Bronchial epithelial cell (primary cell): ENCODE measurements around the gene CSNK1G3. TPM values are rescaled to one million over a fixed set of nuclear protein-coding genes. Genes with fewer than 3 reads are reported as not detected.

Experiments used
- DNase-seq: peaks from one replicate; pipeline ENCODE4 v3.0.0-alpha.2; 2010; ENCODE audit warnings: low read depth
- FAIRE-seq: peaks from 2 replicates; lab custom pipeline; 2011; peaks lifted over from hg19 to GRCh38; lab: Jason Lieb, UNC
- H3K27me3 ChIP-seq: 2 replicates; pipeline ENCODE4 v1.5.1; 2011; ENCODE audit warnings: low read length; ENCODE audit not compliant: control insufficient read depth, insufficient read depth
- H3K36me3 ChIP-seq: 2 replicates; pipeline ENCODE4 v1.5.1; 2011; ENCODE audit warnings: low read length; ENCODE audit not compliant: control insufficient read depth, insufficient read depth
- H3K4me3 ChIP-seq: 2 replicates; pipeline ENCODE4 v1.5.1; 2011; ENCODE audit warnings: mild to moderate bottlenecking, low read depth, low read length, control low read depth
- total RNA-seq: library from RNA; depleted of rRNA; stranded (reverse); fragments of >200 nt; gene quantifications from 2 replicates; pipeline ENCODE4 v1.2.1, GENCODE V29; 2014
- TF ChIP-seq, protein P1 (sequence below): IDR thresholded peaks from 2 replicates; pipeline ENCODE4 v1.5.1; 2011; ENCODE audit warnings: mild to moderate bottlenecking, moderate library complexity, low read length, control low read depth, inconsistent platforms; ENCODE audit not compliant: insufficient read depth, severe bottlenecking

CSNK1G3 gene
- total RNA-seq, 1 donor from 2014 or later = 50.0 TPM

DNA sequence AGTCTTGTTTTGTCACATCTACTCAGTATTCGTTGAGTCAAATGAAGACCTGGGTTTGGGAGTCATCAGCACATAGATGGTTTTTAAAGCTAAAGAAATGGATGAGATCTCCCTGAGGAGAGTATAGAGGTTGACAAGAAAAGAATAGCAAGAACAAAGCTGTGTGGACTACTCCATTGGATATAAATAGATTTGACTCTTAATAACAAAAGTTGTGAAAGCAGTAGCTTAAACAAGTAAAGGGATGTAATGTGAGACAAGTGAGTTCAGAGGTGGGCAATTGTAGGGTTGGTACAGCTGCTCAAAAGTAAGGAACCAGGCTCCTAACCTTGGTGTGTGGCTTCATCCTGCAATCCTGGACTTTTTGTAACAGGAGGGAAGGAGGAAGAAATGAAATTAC lies 49.3 kb downstream of the CSNK1G3 start:
- TF ChIP-seq, protein P1, sequence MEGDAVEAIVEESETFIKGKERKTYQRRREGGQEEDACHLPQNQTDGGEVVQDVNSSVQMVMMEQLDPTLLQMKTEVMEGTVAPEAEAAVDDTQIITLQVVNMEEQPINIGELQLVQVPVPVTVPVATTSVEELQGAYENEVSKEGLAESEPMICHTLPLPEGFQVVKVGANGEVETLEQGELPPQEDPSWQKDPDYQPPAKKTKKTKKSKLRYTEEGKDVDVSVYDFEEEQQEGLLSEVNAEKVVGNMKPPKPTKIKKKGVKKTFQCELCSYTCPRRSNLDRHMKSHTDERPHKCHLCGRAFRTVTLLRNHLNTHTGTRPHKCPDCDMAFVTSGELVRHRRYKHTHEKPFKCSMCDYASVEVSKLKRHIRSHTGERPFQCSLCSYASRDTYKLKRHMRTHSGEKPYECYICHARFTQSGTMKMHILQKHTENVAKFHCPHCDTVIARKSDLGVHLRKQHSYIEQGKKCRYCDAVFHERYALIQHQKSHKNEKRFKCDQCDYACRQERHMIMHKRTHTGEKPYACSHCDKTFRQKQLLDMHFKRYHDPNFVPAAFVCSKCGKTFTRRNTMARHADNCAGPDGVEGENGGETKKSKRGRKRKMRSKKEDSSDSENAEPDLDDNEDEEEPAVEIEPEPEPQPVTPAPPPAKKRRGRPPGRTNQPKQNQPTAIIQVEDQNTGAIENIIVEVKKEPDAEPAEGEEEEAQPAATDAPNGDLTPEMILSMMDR = no peak
- Histone ChIP-seq H3K27me3 (no peaks in the 10 kb centered on the region), H3K36me3 (peaks cover 1% of the 10 kb centered on the region), H3K4me3 (no peak overlapping the region)
- FAIRE-seq = no peak
- DNase-seq = no peak

DNA sequence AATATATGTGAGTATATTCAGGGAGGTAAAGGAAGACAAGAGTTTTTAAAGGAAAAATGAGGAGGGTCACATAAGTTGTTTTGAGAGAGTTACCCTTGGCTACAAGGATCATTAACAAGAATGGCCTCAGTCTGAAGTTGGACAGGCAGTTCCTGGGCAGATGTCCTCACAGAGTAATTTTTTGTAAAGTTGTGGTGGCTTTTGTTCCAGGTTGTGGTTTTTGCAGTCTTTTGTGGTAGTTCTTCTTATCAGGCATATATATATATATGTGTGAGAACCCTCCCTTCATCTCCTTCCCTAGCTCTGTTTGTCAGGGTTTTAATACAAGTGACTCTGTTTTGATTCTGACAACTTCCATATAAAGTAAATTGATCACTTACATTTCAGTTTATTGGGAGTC lies 60.0 kb downstream of the CSNK1G3 start:
- DNase-seq = no peak
- TF ChIP-seq, protein P1 = no peak
- Histone ChIP-seq H3K4me3 (no peak overlapping the region), H3K27me3 (no peaks in the 10 kb centered on the region), H3K36me3 (no peaks in the 10 kb centered on the region)
- FAIRE-seq = no peak

DNA sequence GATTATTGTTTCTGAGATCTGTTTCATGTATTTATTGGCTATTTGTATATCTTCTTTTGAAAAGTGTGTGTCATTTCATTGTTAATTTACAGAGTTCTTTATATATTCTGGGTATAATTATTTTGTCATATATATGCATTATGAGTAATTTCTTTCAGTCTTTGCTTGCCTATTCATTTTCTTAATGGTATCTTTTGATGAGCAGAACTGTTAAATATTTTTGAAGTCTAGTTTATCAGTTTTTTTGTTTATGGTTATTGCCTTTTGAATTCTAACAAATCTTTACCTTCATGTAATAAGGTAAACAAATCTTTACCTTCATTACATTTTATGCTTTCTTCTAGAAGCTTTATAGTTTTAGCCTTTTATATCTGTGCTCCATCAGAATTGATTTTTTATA lies 66.4 kb downstream of the CSNK1G3 start:
- no peaks in the 10 kb centered on the region for H3K27me3 ChIP-seq
- no peaks in the 10 kb centered on the region for H3K36me3 ChIP-seq
- DNase-seq = no peak
- TF ChIP-seq, protein P1 = no peak
- H3K4me3 ChIP-seq = no peak overlapping the region
- no peak for FAIRE-seq

DNA sequence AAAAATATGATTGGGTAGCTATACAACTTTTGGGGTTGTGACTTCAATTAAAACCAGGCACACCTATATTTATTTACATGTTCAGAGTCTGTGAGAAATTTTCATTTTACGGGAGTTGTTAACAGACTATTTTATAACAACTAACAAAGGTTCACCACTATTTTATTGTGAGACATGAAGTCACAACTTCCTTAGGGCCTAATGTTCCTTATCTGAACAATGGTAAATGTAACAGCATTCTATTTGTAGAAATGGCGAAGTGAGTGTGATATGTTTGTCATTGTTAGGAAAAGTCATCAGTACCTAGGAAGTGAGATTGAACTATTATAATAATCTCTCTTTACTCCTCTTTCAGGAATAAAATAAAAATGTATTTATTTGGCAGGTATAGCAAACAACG lies 67.4 kb downstream of the CSNK1G3 start:
- H3K27me3 ChIP-seq = no peaks in the 10 kb centered on the region
- H3K36me3 ChIP-seq = no peaks in the 10 kb centered on the region
- no peak for DNase-seq
- TF ChIP-seq, protein P1 = no peak
- no peak for FAIRE-seq
- H3K4me3 ChIP-seq = no peak overlapping the region

DNA sequence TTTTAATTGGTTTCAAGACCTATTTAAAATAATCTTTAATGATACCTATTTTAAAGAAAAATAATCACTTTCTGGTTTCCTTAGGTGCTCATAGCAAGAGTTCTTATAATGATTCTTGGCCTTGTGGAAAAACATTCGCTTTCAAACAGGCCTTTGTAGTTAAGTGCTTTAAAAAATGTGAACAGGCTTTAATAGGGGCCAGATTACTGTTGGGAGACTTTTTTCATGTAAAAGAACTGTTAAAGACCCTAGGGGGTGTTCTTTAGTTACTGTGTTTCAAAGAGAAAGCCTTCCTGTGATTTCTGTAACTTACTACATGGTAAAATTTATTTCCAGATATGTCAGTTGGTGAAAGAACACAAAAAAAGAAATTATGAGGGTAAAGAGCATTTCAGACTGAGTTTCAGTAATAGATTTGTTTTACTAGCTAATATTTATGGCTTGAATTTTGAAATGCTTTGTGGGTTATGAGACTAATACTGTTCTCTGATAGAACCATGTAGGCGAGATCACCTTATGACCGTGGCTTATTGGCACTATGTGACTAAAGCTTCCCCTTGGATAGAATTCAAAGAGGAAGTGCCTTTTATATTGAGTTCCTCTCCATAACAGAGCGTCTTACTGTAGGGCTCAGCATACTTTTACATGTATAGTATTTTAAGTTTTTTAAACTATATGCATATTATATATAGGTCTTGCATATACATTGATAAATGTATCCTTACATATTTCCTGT lies 70.7 kb downstream of the CSNK1G3 start:
- FAIRE-seq (no peak), DNase-seq (peak; percentile 63)

More for the DNA sequence above, 70.7 kb downstream of the CSNK1G3 start:
- Histone ChIP-seq H3K36me3 (no peaks in the 10 kb centered on the region), H3K4me3 (no peak overlapping the region), H3K27me3 (no peaks in the 10 kb centered on the region)
- TF ChIP-seq, protein P1 = no peak
